K562 (cell line): ENCODE data around the gene XPA. TPM values are rescaled to one million over a fixed set of nuclear protein-coding genes. Genes with fewer than 3 reads are reported as not detected.

ENCODE experiments used
- ATAC-seq: fragments of 200-7000 bp; cut with Tn5 transposase; 3 replicates; pipeline ENCODE4 v1.9.1; 2020; ENCODE audit warnings: moderate library complexity
- BruUV-seq: library from RNA; stranded (reverse); fragments of 400-500 nt; replicated peaks from 2 replicates; lab custom pipeline; 2021; lab: Mats Ljungman, UMichigan
- CTCF ChIA-PET: fragments of 300-600 bp; formaldehyde crosslinking; extraction: SDS; loops from one replicate; lab custom pipeline; 2021; ENCODE audit warnings: low intra/inter-chr PET ratio; lab: Yijun Ruan, JAX
- POLR2A ChIA-PET: fragments of 300-600, 350-650 bp; sonication (Branson Sonifier 250); formaldehyde crosslinking; extraction: SDS; loops from one replicate; lab custom pipeline; 2021; ENCODE audit warnings: antibody characterized with exemption, inconsistent platforms; lab: Yijun Ruan, JAX
- DNase-seq, 4 experiments: peaks; one replicate each; pipeline versions ENCODE4 v3.0.0 to v3.0.0-alpha.2; 2011 to 2018; ENCODE audit warnings: low spot score in 3 of 4, mixed read lengths in 3 of 4; ENCODE audit errors: extremely low read depth in 1 of 4
- FAIRE-seq: peaks from 2 replicates; lab custom pipeline; 2011; peaks lifted over from hg19 to GRCh38; lab: Jason Lieb, UNC
- H2AFZ ChIP-seq: 2 replicates; pipeline ENCODE4 v1.6.0; 2011; ENCODE audit warnings: low read depth, low read length, control low read depth, inconsistent platforms
- H3K27ac ChIP-seq: fragments of 200-600 bp; 3 replicates; pipeline ENCODE4 v1.8.0; 2011; ENCODE audit warnings: low read depth, mild to moderate bottlenecking, control low read depth, inconsistent platforms, low read length, moderate library complexity, mixed read lengths; ENCODE audit errors: extremely low read depth
- H3K27me3 ChIP-seq, 2 experiments: fragments of 300-600 bp in 1 of 2; 2 replicates in 1 of 2; 3 replicates in 1 of 2; pipeline versions ENCODE4 v1.6.0 to v1.8.0; 2011; ENCODE audit warnings: inconsistent platforms in 2 of 2, low read length in 2 of 2, mild to moderate bottlenecking in 1 of 2, mixed read lengths in 1 of 2, moderate library complexity in 1 of 2; ENCODE audit not compliant: control insufficient read depth in 2 of 2, insufficient read depth in 2 of 2
- H3K36me3 ChIP-seq: fragments of 300-600 bp; 3 replicates; pipeline ENCODE4 v1.8.0; 2011; ENCODE audit warnings: mild to moderate bottlenecking, low read length, inconsistent platforms; ENCODE audit not compliant: control insufficient read depth, insufficient read depth
- H3K4me1 ChIP-seq, 2 experiments: fragments of 200-600 bp in 1 of 2; replicated peaks in 1 of 2; 2 replicates in 1 of 2; 3 replicates in 1 of 2; pipeline versions ENCODE4 v1.5.1 to v1.8.0; 2011; ENCODE audit warnings: inconsistent platforms in 2 of 2, low read length in 2 of 2, mild to moderate bottlenecking in 1 of 2, mixed read lengths in 1 of 2, moderate library complexity in 1 of 2; ENCODE audit not compliant: control insufficient read depth in 2 of 2, insufficient read depth in 2 of 2
- H3K4me2 ChIP-seq: 2 replicates; pipeline ENCODE4 v1.6.1; 2011; ENCODE audit warnings: low read length, control low read depth, inconsistent platforms, mixed read lengths; ENCODE audit not compliant: insufficient read depth
- H3K4me3 ChIP-seq: fragments of 200-600 bp; sonication (generic), shearing (Covaris generic); 2 replicates; pipeline ENCODE4 v1.5.1; 2016; ENCODE audit warnings: control low read depth, inconsistent platforms
- H3K79me2 ChIP-seq: fragments of 200-600 bp; 3 replicates; pipeline ENCODE4 v1.8.0; 2011; ENCODE audit warnings: low read length, inconsistent platforms; ENCODE audit not compliant: control insufficient read depth, insufficient read depth
- H3K9ac ChIP-seq, 2 experiments: 2 replicates each; pipeline versions ENCODE4 v1.6.0 to v1.6.1; 2011; ENCODE audit warnings: low read depth in 2 of 2, low read length in 2 of 2, control low read depth in 1 of 2, inconsistent platforms in 1 of 2, mild to moderate bottlenecking in 1 of 2, mixed read lengths in 1 of 2; ENCODE audit not compliant: insufficient read depth in 1 of 2
- H3K9me1 ChIP-seq: one replicate; pipeline ENCODE4 v1.6.0; 2011; ENCODE audit warnings: inconsistent platforms, mild to moderate bottlenecking, low read length, moderate library complexity; ENCODE audit not compliant: control insufficient read depth, insufficient read depth
- H3K9me3 ChIP-seq: replicated peaks from 2 replicates; pipeline ENCODE4 v1.5.1; 2011; ENCODE audit warnings: low read depth, low read length, inconsistent platforms; ENCODE audit not compliant: control insufficient read depth, insufficient read depth
- H4K20me1 ChIP-seq: replicated peaks from 2 replicates; pipeline ENCODE4 v1.6.1; 2011; ENCODE audit warnings: low read length, inconsistent platforms, mixed read lengths; ENCODE audit not compliant: control insufficient read depth, insufficient read depth
- ARID1B ChIP-seq: fragments of 450-650 bp; IDR thresholded peaks from 2 replicates; pipeline ENCODE4 v1.6.1; 2016; ENCODE audit warnings: antibody characterized with exemption, mild to moderate bottlenecking, inconsistent platforms
- ARID3B ChIP-seq: fragments of 250-450 bp; sonication (Bioruptor Pico); IDR thresholded peaks from 2 replicates; pipeline ENCODE4 v1.4.0; 2020; ENCODE audit warnings: borderline replicate concordance
- ATF6 ChIP-seq: sonication (generic); formaldehyde crosslinking; IDR thresholded peaks from 2 replicates; pipeline ENCODE4 v1.4.0; 2020; ENCODE audit warnings: mild to moderate bottlenecking, missing genetic modification reagents
- BACH1 ChIP-seq: fragments of 200-800 bp; sonication (Bioruptor generic); IDR thresholded peaks from 2 replicates; pipeline ENCODE4 v1.6.1; 2016; ENCODE audit warnings: missing genetic modification characterization, missing compliant biosample characterization
- CCNT2 ChIP-seq: IDR thresholded peaks from 2 replicates; pipeline ENCODE4 v1.6.1; 2011; ENCODE audit warnings: borderline replicate concordance, low read depth, mild to moderate bottlenecking, moderate library complexity, mixed read lengths, low read length; ENCODE audit not compliant: insufficient read length; ENCODE audit errors: extremely low read depth
- CXXC5 ChIP-seq: fragments of 250-450 bp; sonication (Bioruptor Pico); IDR thresholded peaks from 2 replicates; pipeline ENCODE4 v1.8.0; 2022; ENCODE audit warnings: inconsistent platforms, mild to moderate bottlenecking, moderate library complexity
- GTF2F1 ChIP-seq: IDR thresholded peaks from 2 replicates; pipeline ENCODE4 v1.6.1; 2011; ENCODE audit warnings: low read depth, low read length, improper control_type of control experiment
- ILK ChIP-seq: fragments of 450-650 bp; IDR thresholded peaks from 2 replicates; pipeline ENCODE4 v1.6.1; 2016; ENCODE audit warnings: missing genetic modification characterization, low read depth, mild to moderate bottlenecking, missing compliant biosample characterization, moderate library complexity, borderline replicate concordance
- L3MBTL2 ChIP-seq: fragments of 450-650 bp; IDR thresholded peaks from 2 replicates; pipeline ENCODE4 v1.6.1; 2016; ENCODE audit warnings: mild to moderate bottlenecking, moderate library complexity
- POLR3A ChIP-seq: IDR thresholded peaks from 2 replicates; pipeline ENCODE4 v1.6.1; 2011; ENCODE audit warnings: borderline replicate concordance, mild to moderate bottlenecking, moderate library complexity; ENCODE audit not compliant: insufficient read length, insufficient read depth; ENCODE audit errors: extremely low read depth
- TCF3 ChIP-seq: sonication (generic); formaldehyde crosslinking; IDR thresholded peaks from 2 replicates; pipeline ENCODE4 v1.4.0; 2020; ENCODE audit warnings: mild to moderate bottlenecking, missing genetic modification reagents
- TEAD4 ChIP-seq, 2 experiments: sonication (generic) in 1 of 2; formaldehyde crosslinking in 1 of 2; IDR thresholded peaks; 2 replicates each; pipeline versions ENCODE4 v1.6.1 to v1.8.0; 2012 to 2022; ENCODE audit warnings: borderline replicate concordance in 1 of 2, inconsistent platforms in 1 of 2, low read length in 1 of 2, mild to moderate bottlenecking in 1 of 2, missing genetic modification reagents in 1 of 2
- ZNF507 ChIP-seq: conservative IDR thresholded peaks from 2 replicates; pipeline ENCODE4 v1.6.1; 2017; ENCODE audit warnings: missing genetic modification characterization, missing compliant biosample characterization
- ZNF57 ChIP-seq: fragments of 450-650 bp; formaldehyde crosslinking; IDR thresholded peaks from 2 replicates; pipeline ENCODE4 v1.4.0; 2020; ENCODE audit warnings: mild to moderate bottlenecking, moderate library complexity
- ZNF696 ChIP-seq: fragments of 250-450 bp; sonication (Bioruptor Pico); conservative IDR thresholded peaks from 2 replicates; pipeline ENCODE4 v1.4.0; 2020; ENCODE audit warnings: mild to moderate bottlenecking, moderate library complexity
- WGBS: fragments of 100-300 bp; shearing (Covaris generic); methylation state at CpG from one replicate; pipeline ENCODE4 v1.1.6; 2016; ENCODE audit warnings: low coverage, mixed read lengths; ENCODE audit not compliant: insufficient coverage; ENCODE audit errors: missing lambda C conversion rate; 5-methylcytosine and 5-hydroxymethylcytosine counted together
- in situ Hi-C: fragments of 300-500 bp; cut with MboI; formaldehyde crosslinking; loops from 4 replicates; pipeline ENCODE4 v1.15.0; 2018; ENCODE audit warnings: inconsistent platforms, mixed read lengths
- intact Hi-C: fragments of 100-400 bp; cut with micrococcal nuclease; formaldehyde crosslinking; loops from 2 replicates; pipeline ENCODE4 v1.14.2; 2022
- polyA plus RNA-seq, 8 experiments: library from polyadenylated mRNA; depleted of rRNA in 4 of 8; stranded (reverse) in 5 of 8; unstranded in 3 of 8; fragments of >200 nt; fragmentation: Nextera tagmentation in 2 of 8; fragmentation: Illumina TruSeq in 1 of 8; extraction: Ambion mirVana in 2 of 8; extraction: Trizol in 1 of 8; gene quantifications; 2 replicates each; pipeline versions ENCODE4 v1.2.1 to v1.2.3, GENCODE V29; 2011 to 2014; ENCODE audit warnings: inconsistent platforms in 1 of 8, missing spikeins in 1 of 8
- total RNA-seq, 7 experiments: library from RNA; depleted of rRNA in 6 of 7; stranded (reverse); fragments of >200 nt in 6 of 7; fragmentation: Illumina TruSeq in 2 of 7; extraction: Trizol in 2 of 7; gene quantifications; 2 replicates each; pipeline versions ENCODE4 v1.2.1 to v1.2.3, GENCODE V29; 2011 to 2021; ENCODE audit warnings: low replicate concordance in 1 of 7
- TF ChIP-seq, protein P1 (sequence below): sonication (generic); formaldehyde crosslinking; IDR thresholded peaks from 2 replicates; pipeline ENCODE4 v1.9.0; 2022; ENCODE audit warnings: mild to moderate bottlenecking, missing genetic modification reagents

Gene XPA
- total and polyA plus RNA-seq, 9 of the 15 experiments (the other 6 are each of a cell fraction or from before 2014, with no cell fraction given), result 5.1 to 18.2 (median 14.1) TPM

DNA sequence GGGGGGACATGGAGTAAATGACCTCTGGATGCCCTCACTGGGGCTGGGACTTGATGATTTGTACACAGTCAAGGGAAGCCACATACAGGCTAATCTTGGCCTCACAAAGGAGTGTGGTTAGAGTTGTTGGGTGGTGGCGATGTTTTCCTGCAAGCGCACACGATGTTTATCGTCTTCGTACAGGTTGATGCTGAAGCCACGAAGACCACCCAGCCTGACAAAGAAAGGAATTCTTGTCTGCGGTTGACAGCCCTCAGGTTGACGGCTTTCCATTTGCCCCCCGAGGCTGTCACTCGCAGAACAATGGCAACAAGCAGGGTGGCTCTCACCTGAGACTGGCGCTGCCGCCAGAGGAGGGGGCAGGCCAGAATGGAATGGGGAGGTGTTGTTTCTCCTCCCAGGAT is 14.1 kb upstream of the XPA start:
- Histone ChIP-seq H3K9me3 (no peaks in the 10 kb centered on the region), H3K4me2 (peak overlapping the region; percentile 51), H2AFZ (peak overlapping the region; percentile 29; the same call in 1 of the 2 replicates), H3K36me3 (no peaks in the 10 kb centered on the region), H3K9me1 (no peaks in the 10 kb centered on the region), H3K4me3 (no peak overlapping the region), H3K4me1 (peaks cover 0 to 7% of the 10 kb centered on the region in 2 experiments; a peak in 3 of 5 replicates), H3K79me2 (no peaks in the 10 kb centered on the region), H4K20me1 (no peaks in the 10 kb centered on the region), H3K27me3 (peaks cover 0 to 5% of the 10 kb centered on the region in 2 experiments; a peak in 1 of 5 replicates), H3K9ac (peak overlapping the region in 1 of 2 experiments; percentile 69; a peak in 2 of 4 replicates), H3K27ac (no peak overlapping the region)
- ChIA-PET POLR2A (interaction anchor here (0.7 kb wide), 1 partner anchor 64 kb away, joined by 3 read pairs; no protein-coding TSS in a partner anchor), CTCF (interaction anchor here (0.7 to 1.3 kb wide), 5 partner anchors 8 to 190 kb away, joined by 3 to 9 read pairs (median 6); no protein-coding TSS in a partner anchor)
- intact Hi-C loops (loop anchor here (10.0 kb wide), 1 partner anchor 94 kb away; no protein-coding TSS in a partner anchor), in situ Hi-C loops (no loop called here)
- DNase-seq (peak in 1 of 4 experiments; percentile 47), FAIRE-seq (peak; percentile 26), ATAC-seq (peak; percentile 62)
- BruUV-seq, result no TSS peak
- 10% methylated on average over 12 of the region's 12 CpGs for WGBS
- TF ChIP-seq L3MBTL2 (no peak), POLR3A (no peak), GTF2F1 (no peak), TCF3 (CRISPR knock-in tag) (peak; percentile 63), CCNT2 (no peak), TEAD4 (IDR thresholded peaks at IDR 0.05; ENCODE audit: low read length) (peak; percentile 48; the same call in 1 of the 2 replicates), TEAD4 (CRISPR knock-in tag; IDR thresholded peaks at IDR 0.05; ENCODE audit: borderline replicate concordance) (no peak), ARID3B (no peak), BACH1 (no peak), ZNF57 (CRISPR knock-in tag) (no peak), ZNF507 (tag) (no peak), ILK (tag) (no peak), CXXC5 (CRISPR knock-in tag) (0 out of 2 replicates have a peak, but pooled peaks have one; percentile 11), ZNF696 (no peak), ATF6 (no peak), ARID1B (peak; percentile 16; the same call in 1 of the 2 replicates)
- TF ChIP-seq, protein P1, sequence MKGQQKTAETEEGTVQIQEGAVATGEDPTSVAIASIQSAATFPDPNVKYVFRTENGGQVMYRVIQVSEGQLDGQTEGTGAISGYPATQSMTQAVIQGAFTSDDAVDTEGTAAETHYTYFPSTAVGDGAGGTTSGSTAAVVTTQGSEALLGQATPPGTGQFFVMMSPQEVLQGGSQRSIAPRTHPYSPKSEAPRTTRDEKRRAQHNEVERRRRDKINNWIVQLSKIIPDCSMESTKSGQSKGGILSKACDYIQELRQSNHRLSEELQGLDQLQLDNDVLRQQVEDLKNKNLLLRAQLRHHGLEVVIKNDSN, result no peak
